SW 1271 (cell line): Measurements from ENCODE around the gene DNAJC6.
"Not testable (repeated sequence)": the region's sequence is repeated elsewhere in the genome, so short reads cannot be mapped to it uniquely, and the experiment has no call there.

Experiments
- DNase-seq, 2 experiments: peaks; one replicate each; lab custom pipeline; 2025; lab: John Stamatoyannopoulos, UW

Gene DNAJC6

DNA sequence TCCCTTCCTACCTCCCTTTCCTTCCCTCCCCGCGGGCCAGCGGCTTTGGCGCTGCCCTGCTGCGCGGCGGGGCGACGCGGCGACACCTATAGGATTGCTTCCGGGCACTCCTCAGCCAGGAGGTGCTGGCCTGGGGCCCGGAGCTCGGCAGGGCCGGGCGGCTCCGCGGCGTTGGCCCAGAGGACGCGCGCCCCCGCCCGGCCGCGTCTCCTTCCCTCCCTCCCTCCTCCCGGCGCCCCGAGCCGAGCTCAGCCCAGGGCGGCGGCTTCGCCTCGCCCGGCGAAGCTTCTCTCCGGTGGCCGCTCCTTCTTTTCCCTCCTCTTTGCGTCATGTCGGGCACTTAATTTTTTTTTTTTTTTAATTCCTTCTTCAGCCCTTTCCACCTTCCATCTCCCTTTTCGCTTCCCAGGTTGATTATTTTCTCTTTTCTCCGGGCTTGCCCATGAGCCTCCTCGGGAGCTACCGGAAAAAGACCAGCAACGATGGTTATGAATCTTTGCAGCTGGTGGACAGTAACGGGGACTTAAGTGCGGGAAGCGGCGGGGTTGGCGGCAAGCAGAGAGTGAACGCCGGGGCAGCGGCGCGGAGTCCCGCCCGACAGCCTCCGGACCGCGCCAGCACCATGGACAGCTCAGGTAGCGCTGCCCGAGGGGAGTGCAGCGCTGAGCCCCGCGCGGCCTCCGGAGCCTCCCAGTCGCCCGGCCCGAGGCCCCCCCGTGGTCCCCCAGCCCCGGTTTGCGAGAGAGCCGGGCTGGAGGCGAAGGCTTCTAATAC lies at the start of gene DNAJC6:
TSS of gene DNAJC6 (plus strand) at position 240 of the 774 bp plus-strand sequence. CDS start at position 443, 203 bp downstream.
- no peak for DNase-seq

DNA sequence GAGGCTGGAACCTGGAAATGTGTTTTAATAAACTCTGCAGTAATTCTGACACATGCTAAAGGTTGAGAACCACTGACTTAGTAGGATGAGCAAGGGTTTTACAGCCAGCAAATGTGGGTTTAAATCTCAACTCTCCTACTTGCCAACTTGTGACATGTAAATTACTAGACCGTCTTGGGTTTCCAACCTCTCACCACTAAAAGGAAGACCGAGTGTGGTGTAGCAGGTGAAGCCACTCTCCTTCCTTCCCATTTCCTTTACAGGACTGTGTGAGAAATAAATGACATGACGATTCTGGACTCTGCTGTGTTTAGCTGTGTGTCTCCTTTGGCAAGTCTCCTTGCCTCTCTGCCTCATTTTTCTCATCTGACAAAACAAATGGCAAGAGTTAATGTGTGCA lies 49.5 kb upstream of the DNAJC6 start:
- DNase-seq: no peak

DNA sequence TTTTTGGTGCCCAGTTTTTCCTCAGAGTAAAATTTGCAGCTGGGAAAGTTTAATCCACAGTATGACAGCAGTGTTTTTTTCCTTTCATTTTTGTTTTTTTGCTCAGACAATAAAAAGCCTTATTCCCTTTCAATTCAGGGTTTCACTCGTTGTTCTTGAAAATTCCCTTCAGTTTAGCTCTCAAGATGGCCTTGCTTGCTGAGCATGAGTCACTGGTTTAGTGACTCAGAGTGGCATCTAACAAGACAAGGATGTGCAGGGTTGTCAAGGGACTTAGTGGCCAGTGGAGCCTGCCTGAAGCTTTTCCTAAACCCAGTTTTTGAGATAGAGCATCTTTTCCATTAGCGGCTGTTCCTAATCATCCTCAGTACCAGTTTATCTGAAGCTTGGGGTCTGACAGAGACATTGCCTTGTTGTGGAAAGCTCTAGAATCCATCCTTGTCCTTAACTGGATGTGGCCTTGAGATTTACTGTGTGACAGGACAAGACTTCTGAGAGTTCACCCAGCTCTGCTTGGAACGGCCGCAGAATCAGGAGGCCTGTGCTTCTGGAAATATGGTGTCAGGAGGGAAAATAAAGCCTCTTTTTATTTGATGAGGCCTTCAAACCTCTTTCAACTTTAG lies 48.4 kb upstream of the DNAJC6 start:
- DNase-seq: peak; percentile 51 to 57

DNA sequence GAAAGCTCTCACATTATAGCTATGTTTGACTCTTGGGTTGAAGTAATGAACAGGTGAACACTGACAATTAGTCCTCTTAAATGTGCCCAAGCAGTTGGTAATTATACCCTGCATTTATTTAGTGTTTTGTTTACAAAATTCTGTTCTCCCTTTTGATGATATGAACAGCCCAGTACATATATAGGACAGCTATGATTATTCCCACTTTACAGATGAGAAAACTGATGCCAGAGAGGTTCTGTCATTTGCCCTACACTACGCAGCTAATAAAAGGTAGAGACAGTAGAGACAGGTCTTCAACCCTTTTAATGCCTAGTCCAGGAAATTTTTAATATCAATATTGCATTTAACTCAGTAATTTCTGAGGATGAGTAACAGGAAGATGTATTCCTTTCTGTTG lies 46.1 kb upstream of the DNAJC6 start:
- no peak for DNase-seq

DNA sequence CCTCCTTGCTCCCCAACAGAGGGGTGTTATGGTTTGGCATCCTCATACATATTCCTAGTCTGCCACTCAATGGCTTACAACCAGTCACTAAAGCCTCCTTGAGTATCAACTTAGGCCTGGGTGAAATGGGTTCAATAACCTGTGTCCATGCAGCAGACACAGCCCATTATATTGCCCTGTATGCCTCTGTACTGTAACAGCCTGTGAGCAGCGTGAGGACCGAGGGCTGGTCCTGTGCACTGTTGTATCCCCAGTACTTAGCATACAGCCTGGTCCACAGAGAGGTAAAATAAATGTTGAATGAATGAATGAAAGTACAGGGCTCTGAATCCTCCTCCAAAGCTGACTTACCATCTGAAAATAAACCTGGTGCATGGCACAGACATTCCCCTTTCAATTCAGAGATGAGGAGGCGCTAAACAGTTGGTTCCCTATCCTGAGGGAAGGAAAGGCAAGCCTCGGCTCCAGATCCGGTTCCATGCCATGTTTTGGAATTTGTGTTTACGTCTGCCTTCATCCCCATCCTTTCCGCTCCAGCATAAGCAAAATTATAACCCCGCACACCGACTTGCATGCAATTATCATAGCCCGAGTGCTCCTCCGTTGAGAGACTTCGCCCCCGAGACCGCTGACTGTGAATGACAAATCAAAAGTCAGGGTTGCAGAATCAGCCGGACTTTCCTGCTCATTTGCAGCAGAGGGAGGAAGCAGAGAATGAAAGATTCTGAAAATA lies 45.0 kb upstream of the DNAJC6 start:
- no peak for DNase-seq

DNA sequence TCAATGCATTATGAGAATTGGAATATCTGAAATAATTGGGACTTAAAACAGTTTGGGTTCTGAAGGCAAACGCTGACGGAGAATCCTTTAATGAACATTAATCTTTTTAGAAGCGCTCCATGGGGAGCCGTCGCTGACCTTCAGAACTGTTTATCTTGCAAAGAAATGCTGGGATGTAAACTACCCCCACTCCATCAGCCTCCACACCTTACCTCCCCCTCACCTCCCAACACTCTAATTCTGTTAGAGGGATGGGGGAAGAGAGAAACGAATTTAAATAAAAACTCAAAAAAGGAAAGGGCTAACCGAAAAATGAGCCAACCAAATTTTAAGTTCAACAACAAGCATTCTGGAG lies 44.1 kb upstream of the DNAJC6 start:
- DNase-seq: no peak

DNA sequence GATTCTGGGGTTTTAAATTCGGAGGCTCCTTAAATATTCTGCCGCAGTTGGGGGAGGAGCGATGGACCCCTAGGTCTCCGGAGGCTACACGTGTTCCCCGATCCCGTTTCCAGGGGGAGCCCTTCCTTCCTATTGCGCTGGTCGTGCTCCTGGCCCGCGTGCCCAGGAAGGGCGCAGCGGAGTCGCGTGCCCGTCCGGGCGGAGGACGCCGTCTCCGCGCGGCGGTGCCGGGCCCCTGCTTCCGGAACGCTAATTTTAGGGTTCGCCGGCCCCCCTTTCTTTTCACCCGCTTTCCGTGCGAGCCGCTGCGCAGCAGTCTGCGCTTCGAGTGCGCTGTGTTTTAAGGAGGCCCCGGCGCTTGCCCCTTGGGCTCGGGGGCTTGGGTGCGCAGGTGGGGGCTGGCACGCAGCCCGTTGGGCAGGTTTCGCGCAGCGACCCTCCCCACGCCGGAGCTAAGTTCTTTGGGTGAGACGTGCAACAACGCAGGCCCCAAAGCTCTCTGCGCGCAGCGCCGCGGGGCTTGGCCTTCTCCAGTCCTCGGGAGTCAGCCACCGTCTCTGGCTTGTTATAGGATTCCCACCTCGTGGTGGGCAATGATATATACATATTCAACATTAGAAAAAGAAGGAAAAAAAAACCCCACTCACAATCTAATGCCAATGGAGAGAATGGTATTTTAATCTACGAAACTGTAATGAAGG lies 43.5 kb upstream of the DNAJC6 start:
- no peak for DNase-seq

DNA sequence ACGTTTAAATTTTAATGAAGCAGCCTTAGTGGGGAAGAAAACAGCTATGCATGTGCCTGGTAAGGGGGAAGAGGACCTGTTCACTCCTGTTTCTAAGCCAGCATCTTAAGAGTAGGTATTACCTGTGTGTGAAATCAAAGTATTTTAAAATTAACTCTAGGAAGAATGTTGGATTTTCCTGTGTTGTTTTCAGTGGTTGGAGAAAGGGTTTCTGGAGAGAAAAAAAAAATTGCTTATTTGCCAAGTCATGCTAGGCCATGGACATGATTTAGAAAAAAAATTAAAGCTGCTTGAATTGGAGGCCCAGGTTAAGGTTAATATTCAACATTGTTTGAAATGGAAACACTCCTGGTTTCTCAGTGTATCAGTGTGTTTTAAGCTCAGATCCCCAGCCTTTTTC lies 42.9 kb upstream of the DNAJC6 start:
- DNase-seq: no peak

DNA sequence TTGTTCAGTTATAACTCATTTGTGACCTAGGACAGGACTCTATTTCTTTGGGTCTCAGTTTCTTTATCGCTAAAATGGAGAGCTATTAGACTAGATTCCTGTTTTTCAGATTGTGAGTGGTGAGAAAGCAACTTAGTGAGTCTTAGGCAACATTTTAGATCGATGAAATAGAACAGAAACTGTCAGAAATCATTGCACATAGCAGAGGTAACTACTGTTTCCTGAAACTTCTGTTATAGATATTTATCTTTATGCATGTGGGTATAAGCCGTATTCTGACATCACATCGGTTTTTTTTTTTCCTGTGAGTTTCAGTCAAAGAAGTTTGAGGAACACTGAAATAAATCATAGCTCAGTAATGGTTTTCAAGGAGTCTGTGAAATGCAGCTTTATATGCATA lies 42.1 kb upstream of the DNAJC6 start:
- no peak for DNase-seq

DNA sequence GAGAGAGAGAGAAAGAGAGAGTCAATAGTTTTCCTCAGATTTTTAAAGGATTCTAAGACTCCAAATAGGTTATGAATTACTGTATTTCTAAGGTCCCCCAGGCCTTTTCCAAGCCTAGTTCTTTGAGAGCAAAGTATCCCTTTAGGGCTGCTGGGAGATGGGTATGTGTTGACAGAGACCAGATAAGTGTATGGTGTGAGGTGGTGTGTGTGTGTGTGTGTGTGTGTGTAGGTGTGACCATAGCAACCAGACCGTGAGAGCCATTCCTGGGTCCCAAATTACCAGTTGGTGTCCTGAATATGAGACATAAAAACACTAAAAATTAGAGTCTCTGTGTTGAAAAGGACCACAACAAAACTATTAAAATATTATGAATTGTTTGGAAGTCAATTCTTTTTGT lies 41.7 kb upstream of the DNAJC6 start:
- no peak for DNase-seq

DNA sequence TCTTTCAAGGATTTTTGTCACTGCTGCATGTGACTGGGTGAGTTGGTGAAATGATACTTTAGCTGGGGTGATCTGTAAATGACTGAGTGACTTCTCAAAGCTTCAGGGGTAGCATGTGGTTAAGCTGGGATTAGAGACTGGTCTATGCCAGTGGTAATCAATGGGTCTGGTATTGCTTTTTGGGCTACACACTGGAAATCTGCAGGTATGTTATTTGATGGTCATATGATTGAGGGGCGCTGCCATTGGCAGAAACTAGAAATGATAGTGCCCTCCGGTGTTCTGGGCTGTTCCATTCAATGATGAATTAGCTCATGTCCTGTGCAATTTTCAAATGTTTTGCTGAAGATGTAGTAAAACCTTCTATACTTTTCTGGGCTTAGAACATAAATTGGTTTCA lies 39.7 kb upstream of the DNAJC6 start:
- DNase-seq: no peak

DNA sequence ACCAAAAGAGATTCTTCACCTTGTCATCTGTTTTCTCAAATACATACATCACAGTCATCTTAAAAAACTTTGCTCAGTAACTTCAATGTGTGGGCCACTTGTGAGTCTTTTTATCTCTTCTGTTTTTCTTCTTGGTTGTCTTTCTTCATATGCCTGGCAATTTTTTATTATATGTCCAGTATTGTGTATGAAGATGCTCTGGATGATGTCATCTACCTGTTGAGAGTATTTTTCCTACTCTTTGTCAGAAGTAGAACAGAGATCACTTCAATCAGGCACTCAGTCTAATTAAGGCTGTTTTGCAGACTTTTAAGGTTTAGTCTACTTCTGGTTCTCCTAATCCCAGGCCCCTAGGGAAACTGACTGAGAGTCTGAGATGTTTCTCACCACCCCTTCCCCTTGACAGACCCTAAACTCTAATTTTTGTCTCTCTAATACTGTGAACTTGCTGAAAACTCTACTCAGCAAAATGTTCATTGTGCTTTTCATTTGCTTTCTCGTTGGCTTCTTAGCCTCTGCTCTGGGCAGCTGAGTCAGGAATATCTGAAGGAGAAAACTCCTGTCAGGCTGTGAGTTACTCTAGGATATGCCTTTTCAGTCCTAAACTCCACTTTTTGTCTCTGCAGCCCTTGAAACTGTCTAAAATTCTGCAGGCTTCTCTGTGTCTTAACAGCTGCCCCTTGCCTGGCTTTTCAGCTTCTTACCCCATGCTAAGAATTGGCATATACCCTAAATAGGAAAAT lies 33.0 kb upstream of the DNAJC6 start:
- no peak for DNase-seq

DNA sequence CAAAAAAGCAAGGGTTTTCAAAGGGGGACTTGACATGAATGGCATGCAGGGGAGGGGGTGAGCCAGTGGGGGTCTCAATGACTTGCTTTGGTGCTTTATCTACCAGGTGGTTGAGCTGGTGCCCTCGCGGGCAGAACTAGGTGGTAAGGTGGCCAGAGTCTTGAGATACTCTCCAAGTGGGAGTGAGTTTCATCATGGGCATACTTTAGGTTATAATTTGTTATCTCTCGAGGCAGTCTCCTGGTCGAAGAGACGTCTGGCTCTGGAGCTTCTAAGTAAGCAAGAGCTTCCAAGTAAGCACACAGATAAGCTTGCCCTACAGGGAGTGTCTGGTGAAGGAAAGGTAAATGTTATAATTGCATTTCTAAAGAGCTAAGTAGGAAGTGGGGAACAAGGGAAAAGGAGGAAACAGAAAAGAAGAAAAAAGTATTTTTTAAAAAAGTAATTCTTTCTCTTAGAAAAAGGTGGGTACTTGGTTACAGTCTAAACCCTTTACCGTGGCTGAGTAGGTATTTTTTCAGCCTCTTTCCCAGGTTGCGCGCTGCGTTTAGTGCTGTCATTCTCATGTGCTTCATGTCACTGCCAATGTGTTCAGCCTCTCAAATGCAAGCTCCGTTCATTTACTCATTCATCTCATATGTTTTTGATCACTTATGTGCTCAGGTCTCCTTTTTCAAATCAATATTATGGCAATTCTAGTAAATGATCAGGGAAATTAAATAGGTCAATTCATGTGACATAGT lies 31.6 kb upstream of the DNAJC6 start:
- DNase-seq: no peak

DNA sequence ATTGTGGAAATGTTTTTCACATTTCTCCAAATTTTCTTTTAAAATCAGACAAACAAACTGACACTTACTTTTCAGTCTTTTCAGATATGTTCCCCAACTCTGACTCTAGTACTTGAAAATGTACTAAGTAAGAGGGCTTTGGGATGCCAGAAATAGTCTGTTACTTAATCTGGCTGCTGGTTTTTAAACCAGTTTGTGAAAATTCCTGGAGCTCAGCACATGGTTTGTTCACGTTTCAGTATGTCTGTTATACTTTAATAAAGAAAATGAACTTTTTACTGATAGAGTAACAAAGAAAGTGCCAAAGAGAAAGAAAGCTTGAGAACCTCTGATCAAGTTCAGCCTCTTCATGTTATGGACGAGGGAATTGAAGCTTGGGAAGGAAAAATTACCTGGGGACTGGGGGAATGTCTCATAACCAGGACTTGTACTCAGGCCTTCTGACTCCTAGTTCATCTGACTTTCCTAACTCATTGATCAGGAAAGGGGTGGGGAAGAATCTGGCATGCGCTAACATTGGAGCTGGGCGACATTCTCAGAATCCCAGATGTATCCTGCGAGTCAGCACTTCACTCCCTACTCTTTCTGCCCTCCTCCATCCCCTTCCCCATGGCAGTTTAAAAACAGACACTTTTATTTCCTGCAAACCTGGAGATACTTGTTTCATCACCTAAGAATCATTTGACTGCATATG lies 30.8 kb upstream of the DNAJC6 start:
- no peak for DNase-seq

DNA sequence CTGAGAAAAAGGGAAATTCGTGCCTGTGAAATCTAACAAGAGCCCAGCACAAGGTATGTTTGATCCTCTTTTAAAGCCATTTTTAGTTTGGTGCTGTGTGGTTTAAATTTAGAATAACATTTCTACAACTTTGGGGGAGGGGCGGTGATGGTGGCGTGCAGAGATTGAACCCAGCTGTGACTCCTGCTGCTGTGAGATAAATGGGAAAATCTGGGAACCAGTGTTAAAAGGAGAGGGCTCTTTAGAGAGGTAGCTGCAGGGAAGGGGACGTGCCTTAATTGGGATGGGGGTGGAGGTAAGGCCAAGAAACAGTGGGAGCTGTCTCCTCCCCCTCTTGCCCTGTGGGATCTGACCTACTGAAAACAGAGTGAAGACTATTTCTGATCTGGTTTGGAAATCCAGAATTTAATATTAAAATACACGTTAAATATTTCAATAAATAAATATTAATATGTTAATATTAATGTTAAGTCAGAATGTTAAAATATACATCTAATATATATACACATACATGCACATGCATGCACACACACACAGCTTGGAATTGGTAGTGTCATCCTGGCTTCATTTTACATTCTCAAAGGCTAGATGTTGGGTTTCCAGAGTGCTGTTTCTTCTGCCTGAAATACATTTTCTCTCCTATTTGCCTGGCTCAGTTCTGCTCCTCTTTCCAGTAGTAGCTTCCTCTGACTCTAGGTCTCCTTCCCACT lies 30.1 kb upstream of the DNAJC6 start:
- no peak for DNase-seq

DNA sequence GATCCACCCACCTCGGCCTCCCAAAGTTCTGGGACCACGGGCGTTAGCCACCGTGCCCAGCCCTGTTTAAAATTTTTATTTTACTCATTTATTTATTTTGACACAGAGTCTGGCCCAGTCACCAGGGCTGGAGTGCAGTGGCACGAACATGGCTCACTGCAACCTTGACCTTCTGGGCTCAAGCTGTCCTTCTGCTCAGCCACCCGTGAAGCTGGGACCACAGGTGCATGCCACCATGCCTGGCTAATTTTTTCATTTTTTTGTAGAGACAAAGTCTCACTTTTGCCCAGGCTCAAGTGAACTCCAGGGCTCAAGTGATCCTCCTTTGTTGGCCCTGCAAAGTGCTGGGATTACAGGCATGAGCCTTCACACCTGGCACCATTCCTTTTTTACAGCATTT lies 27.5 kb upstream of the DNAJC6 start:
- no peak for DNase-seq

DNA sequence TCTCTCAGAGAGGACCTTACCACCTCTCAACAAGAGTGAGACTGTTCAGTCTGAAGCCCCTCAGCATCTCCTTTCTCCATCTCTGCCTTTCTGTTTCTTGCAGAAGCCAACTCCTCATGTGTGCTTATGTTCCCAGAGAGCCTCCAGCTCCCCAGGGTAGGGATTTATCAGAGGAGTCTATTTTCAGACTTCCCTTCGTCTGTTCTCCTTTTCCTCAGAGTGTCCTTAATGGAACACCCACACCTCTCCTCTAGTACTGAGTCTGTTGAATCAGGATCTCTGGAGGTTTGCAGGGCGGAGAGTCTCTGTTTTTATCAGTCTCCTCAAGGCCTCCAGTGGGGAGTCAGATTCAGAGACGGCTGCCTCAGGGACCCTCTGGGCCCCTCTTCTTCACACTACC lies 25.1 kb upstream of the DNAJC6 start:
- DNase-seq: no peak

DNA sequence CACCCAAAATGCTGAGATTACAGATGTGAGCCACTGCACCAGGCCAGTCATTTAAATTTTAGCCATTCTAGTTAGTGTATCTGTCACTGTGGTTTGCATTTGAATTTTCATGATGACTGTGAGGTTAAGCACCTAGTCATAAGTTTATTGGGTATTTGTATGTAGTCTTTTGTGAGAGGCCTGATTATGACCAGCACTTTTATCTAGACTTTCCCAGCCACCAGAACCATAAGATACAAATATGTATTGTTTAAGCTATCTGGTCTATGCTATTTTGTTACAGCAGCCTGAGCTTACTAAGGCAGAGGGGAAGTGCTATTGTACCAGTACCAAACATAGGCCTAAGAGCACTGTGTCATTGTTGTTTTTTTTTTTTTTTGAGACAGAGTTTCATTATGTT lies 19.9 kb upstream of the DNAJC6 start:
- no peak for DNase-seq

DNA sequence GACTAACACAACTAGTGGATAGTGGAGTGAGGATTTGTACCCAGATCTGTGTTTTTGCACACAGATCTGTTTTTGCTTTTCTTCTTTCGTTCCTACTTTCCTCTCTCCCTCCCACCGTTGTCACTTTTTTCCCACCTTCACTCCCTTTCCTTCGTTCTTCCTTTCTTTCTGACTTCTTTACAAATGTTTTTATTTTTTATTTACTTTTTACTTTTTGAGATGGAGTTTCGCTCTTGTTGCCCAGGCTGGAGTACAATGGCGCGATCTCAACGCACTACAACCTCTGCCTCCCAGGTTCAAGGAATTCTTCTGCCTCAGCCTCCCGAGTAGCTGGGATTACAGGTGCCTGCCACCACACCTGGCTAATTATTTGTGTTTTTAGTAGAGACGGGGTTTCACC lies 17.5 kb upstream of the DNAJC6 start:
- not testable (repeated sequence) for DNase-seq
